Keratinocyte (primary cell): ENCODE results near the gene EGFLAM.

Source experiments
- CTCF ChIP-seq, 3 experiments: IDR thresholded peaks in 1 of 3; conservative IDR thresholded peaks in 1 of 3; optimal IDR thresholded peaks in 1 of 3; 2 replicates in 2 of 3; 3 replicates in 1 of 3; pipeline versions ENCODE3 to v1.5.1; 2011; ENCODE audit warnings: low read length in 3 of 3, mild to moderate bottlenecking in 3 of 3, moderate library complexity in 2 of 3, control low read depth in 1 of 3, inconsistent platforms in 1 of 3; ENCODE audit not compliant: insufficient read depth in 2 of 3; ENCODE audit errors: extremely low read depth in 1 of 3
- EZH2 ChIP-seq: IDR thresholded peaks from one replicate; pipeline ENCODE4 v1.6.1; 2012; ENCODE audit warnings: inconsistent platforms, mild to moderate bottlenecking, low read length, moderate library complexity

DNA sequence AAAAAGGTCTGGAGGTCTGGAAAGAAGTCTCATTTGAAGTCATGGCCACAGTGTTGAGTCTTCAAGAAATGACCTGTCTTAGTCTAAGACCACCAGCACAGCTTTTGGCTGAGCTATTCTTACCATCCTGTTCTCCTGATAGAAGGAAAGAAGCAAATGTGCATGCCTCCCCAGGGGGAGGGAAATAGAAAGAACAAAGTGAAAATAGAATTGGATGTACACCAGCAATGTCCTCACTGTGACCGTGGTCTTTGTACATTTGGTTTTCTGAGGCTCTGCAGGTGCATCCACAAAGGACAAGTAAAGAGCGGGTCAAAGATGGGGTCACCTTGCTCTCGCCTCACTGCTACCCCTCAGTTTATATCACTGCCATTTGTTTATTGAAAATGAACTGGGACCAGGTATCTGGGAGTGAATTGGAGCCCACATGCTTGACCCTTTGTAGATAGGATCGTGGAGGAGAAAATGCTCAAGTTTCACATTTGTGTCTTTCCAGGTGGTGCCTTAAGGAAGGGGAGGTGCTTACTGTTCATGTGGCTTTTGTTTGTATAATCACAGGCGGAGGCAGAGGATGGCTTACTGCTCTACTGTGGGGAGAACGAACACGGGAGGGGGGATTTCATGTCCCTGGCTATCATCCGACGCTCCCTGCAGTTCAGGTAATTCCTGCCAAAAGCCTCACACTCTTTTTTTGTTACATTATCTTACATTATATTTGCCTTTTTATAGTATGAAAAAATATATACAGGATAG, 150.3 kb downstream of the EGFLAM start:
- TF ChIP-seq CTCF (optimal IDR thresholded peaks at IDR 0.05 in 1 of 3, IDR thresholded peaks at IDR 0.05 in 1 of 3, conservative IDR thresholded peaks at IDR 0.05 in 1 of 3; ENCODE audit: extremely low read depth in 1 of 3, insufficient read depth in 2 of 3, low read length in 3 of 3) = no peak
- TF ChIP-seq EZH2 = no peak
